ENCODE results near the gene NFATC1. TPM values are rescaled to one million over a fixed set of nuclear protein-coding genes. Genes with fewer than 3 reads are reported as not detected.

The NFATC1 gene
- total RNA-seq, 1 donor from 2014 or later = 103 TPM

DNA sequence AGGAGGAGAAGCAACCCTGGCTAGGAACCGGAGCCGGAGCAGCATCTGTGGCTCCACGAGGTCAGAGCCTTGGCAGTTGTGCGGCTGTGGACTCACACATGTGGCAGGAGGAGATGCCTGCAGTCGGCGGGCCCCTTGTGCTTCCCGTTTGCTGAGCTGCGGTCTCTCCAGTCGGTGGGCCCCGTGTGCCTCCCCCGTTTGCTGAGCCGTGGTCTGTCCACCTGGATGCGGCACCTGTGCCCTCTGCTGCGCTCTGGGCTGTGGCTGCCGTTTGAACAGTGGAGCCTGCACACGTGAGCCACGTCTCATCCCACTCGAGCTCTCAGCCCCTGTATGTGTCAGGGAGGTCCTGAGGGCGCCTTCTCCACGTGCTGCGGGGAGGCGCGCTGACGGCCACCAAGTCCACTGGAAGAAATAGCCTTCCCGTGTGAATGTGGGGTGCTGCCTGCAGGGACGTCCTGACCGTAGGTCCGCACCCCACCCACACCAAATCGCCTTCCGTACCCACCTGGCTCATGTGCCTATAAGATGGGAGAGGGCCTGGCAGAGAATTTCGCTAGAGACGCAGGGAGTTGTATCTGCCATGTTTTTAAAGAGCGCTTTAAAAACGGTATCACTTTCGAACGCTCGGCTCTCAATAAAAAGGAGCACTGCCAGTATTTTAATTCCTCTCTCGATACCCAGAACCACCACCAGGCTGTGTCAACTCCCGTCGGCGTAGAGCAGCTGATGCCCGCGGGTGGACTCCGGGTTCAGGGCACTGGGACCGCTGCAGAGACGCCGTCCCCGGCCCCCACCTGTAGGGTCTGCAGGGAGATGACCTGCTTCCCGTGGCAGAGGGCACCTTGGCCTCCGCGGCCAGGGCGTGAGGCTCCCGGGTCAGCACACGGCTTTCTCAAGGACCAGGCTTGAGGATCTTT, 117.0 kb downstream of the NFATC1 start:
- DNase-seq (ENCODE audit: low spot score) = no peak
- no peak overlapping the region for H3K27ac Mint-ChIP-seq
- H3K27me3 Mint-ChIP-seq (ENCODE audit: insufficient read depth) = no peaks in the 10 kb centered on the region
- H3K4me1 Mint-ChIP-seq (ENCODE audit: low read depth) = peaks cover 33% of the 10 kb centered on the region
- no peak overlapping the region for H3K4me3 Mint-ChIP-seq
- intact Hi-C loops (cut with micrococcal nuclease) = no loop called here
- H3K36me3 Mint-ChIP-seq (ENCODE audit: low read depth) = peaks cover 29% of the 10 kb centered on the region
- H3K9me3 Mint-ChIP-seq = no peaks in the 10 kb centered on the region

DNA sequence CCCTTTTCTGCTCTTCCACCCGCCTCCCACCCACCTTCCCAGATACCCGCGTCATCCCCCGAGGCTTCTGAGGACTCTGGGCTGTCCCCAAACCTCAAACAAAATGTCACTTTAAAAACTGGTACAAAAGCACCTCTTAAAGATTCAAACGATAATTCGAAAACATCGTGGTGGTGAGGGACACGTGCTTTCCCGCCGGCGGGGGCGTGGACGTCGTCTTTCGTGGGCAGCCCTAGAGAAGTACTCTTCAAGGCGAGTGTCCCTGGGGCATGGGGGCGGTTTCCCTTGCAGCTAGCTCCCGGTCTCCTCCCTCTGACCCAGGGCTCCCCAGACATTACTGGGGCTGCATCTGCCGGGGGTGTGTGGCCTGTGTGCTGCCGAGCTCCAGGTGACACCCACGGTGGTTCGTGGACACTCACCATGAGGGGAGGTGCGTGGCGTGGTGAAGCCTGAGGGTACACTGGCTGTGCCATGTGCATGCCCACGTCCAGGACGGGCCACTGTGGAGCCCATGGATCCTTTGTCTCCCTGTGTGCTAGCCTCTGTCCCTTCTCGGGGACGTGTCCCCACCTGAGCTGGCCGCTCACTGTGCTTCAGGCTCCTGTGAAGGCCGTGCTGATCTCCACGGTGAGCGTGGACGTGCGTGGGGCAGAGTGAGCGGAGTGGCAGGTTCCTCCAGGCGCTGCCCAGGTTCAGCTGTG, 117.8 kb downstream of the NFATC1 start:
- Mint-ChIP-seq H3K27me3 (ENCODE audit: insufficient read depth) (no peaks in the 10 kb centered on the region), H3K27ac (no peak overlapping the region), H3K9me3 (no peaks in the 10 kb centered on the region), H3K4me1 (ENCODE audit: low read depth) (peaks cover 31% of the 10 kb centered on the region), H3K4me3 (no peak overlapping the region), H3K36me3 (ENCODE audit: low read depth) (peaks cover 25% of the 10 kb centered on the region)
- intact Hi-C loops (cut with micrococcal nuclease) = no loop called here
- DNase-seq (ENCODE audit: low spot score) = no peak

DNA sequence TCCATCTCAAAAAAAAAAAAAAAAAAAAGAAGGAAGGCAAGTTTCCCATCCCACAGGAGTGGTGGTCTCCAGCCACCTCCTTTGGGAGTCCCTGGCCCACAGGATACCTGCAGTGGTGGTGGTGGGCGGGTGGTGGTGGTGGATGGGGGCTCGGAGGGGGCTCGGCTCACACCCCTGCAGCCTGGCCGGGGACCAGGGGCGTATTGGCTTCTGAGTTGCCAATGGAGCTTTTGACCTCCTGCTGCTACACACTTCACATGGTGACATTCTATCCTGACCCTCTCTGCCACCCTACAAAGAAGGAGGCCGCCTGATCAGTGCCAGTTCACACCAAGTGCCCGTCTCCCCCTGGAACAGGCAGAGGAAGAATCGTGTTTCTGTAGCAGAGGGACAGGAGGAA, 119.6 kb downstream of the NFATC1 start:
- Mint-ChIP-seq H3K4me1 (ENCODE audit: low read depth) (peaks cover 38% of the 10 kb centered on the region), H3K27me3 (ENCODE audit: insufficient read depth) (peaks cover 2% of the 10 kb centered on the region), H3K9me3 (no peaks in the 10 kb centered on the region), H3K4me3 (no peak overlapping the region), H3K27ac (peak overlapping the region; percentile 73), H3K36me3 (ENCODE audit: low read depth) (peaks cover 18% of the 10 kb centered on the region)
- intact Hi-C loops (cut with micrococcal nuclease) = no loop called here
- no peak for DNase-seq (ENCODE audit: low spot score)

DNA sequence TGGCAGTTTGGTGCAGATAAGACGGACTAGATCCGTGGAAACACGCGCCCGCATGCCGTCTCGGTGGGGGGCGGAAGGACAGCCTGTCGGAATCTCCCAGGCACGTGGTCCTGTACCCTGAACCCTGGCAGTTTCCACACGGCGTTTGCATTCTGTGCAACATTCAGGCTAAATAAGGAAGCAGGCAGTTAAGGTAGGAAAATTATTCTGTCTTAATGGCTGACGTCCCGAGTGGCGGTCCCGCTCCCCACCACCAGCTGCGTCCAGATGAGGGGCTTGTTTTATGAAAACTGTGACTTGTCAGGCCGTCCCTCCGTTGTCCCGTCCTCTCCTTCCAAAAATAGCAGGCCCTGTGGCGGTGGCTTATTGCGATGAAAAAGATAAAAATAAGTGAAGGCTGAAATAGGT, 120.2 kb downstream of the NFATC1 start:
- H3K4me3 Mint-ChIP-seq = peak overlapping the region; percentile 70
- intact Hi-C loops (cut with micrococcal nuclease) = loop anchor here (1.0 to 2.0 kb wide), 2 partner anchors 8 to 13 kb away; no protein-coding TSS in a partner anchor
- H3K27me3 Mint-ChIP-seq (ENCODE audit: insufficient read depth) = peaks cover 2% of the 10 kb centered on the region
- peaks cover 18% of the 10 kb centered on the region for H3K36me3 Mint-ChIP-seq (ENCODE audit: low read depth)
- peak overlapping the region; percentile 89 for H3K27ac Mint-ChIP-seq
- no peaks in the 10 kb centered on the region for H3K9me3 Mint-ChIP-seq
- H3K4me1 Mint-ChIP-seq (ENCODE audit: low read depth) = peaks cover 44% of the 10 kb centered on the region
- DNase-seq (ENCODE audit: low spot score) = no peak

DNA sequence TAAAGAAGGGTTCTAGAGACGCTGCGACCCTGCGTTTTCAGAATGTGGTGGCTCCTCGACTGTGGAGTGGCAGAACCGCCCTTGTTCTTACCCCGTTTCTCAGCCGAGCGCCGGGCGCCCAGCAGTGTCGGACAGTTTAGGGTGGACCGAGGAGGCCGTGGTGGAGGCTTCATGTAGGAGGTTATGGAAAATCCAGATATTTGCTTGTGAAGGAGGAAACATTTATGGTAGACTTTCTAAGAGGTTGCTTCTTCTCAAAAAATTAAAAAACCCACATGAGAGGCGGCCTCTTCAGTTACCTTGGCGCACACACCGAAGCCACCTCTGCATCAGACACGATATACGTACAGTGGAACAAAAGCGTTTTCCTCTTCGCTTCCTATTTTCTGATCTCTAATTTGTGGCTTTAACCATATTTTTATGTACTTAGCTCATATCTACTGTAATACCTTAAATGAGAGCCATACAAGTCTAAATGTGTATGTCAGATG, 120.8 kb downstream of the NFATC1 start:
- Mint-ChIP-seq H3K27ac (peak overlapping the region; percentile 89), H3K27me3 (ENCODE audit: insufficient read depth) (peaks cover 2% of the 10 kb centered on the region), H3K4me3 (peak overlapping the region; percentile 70), H3K36me3 (ENCODE audit: low read depth) (peaks cover 18% of the 10 kb centered on the region), H3K4me1 (ENCODE audit: low read depth) (peaks cover 48% of the 10 kb centered on the region), H3K9me3 (no peaks in the 10 kb centered on the region)
- intact Hi-C loops (cut with micrococcal nuclease) = loop anchor here (1.0 to 2.0 kb wide), 2 partner anchors 8 to 14 kb away; no protein-coding TSS in a partner anchor
- no peak for DNase-seq (ENCODE audit: low spot score)

DNA sequence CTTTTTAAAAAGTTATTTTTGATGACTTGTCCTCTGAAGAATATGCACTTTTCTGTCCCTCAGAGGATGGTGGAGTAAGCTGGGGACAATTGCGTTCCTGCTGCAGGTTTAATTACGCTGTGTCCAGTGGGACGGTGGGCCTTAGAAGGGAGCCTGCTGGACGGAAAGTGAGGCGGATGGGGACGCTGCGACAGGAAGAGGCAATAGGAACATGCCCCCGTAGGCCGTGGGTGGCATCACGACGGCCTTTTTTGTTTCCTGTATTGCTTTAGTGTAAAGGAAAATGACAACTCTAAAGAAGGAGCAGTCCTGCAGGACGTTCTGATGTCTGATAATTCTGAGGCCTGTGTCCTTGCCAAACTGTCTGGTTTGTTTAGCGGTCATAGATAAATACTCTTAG, 121.6 kb downstream of the NFATC1 start:
- Mint-ChIP-seq H3K27me3 (ENCODE audit: insufficient read depth) (peaks cover 2% of the 10 kb centered on the region), H3K36me3 (ENCODE audit: low read depth) (peaks cover 18% of the 10 kb centered on the region), H3K9me3 (no peaks in the 10 kb centered on the region), H3K27ac (peak overlapping the region; percentile 89), H3K4me1 (ENCODE audit: low read depth) (peaks cover 57% of the 10 kb centered on the region), H3K4me3 (peak overlapping the region; percentile 70)
- DNase-seq (ENCODE audit: low spot score) = no peak
- intact Hi-C loops (cut with micrococcal nuclease) = loop anchor here (1.0 to 2.0 kb wide), 2 partner anchors 10 to 15 kb away; no protein-coding TSS in a partner anchor

DNA sequence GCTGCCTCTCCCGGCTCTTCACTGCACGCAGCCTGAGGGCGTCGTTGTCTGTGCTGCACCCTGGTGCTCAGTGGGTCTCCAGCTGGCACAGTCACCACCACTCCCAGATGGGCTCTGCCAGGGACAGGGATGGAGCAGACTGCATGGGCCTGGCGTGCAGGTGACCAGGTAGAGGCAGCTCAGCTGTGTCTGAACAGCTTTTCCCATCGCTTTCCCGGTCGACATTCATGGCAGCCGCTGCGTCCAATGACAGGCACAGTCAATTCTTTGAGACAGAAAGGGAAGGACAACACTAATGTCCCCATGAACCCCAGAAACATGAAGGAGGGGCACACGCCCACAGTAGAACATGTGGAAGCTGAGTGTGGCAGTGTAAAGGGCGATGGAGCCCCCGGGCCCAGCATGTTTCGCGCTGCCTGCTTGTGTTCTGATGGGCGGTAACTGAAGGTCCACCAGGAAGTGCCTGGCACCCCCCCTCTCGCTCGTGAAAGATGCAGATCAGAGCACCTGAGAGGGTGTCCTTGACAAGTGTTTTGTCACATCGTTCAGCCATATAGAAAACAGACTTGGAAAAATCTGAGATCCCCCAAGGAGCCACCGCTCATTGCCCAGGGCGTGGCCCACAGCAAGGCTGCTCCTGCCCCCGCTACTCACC, 122.4 kb downstream of the NFATC1 start:
- intact Hi-C loops (cut with micrococcal nuclease) = no loop called here
- peaks cover 18% of the 10 kb centered on the region for H3K36me3 Mint-ChIP-seq (ENCODE audit: low read depth)
- DNase-seq (ENCODE audit: low spot score) = no peak

DNA sequence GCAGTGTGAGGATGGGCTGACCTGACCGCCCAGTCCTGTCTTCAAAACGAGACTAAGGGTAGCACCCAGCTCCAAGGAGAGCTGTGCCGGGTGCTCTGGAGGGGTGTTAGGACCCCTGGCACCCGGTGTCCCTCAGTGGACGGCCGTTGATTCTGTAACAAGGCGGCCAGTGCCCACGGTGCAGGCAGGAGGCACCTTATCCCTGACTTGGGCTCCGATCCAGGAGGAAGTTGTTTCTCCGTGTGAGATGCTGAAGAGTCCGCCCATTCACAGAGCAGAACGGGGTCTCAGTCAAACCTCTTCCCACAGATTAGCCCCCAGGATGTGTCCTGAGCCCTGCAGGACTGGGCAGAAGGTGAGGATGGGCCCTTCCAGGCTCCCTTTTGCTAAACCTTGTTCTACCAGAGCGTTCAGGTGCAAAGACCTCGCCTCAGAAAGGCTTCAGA, 123.0 kb downstream of the NFATC1 start:
- Mint-ChIP-seq H3K4me3 (no peak overlapping the region), H3K4me1 (ENCODE audit: low read depth) (peaks cover 71% of the 10 kb centered on the region), H3K27ac (peak overlapping the region; percentile 78), H3K27me3 (ENCODE audit: insufficient read depth) (peaks cover 2% of the 10 kb centered on the region), H3K9me3 (no peaks in the 10 kb centered on the region), H3K36me3 (ENCODE audit: low read depth) (peaks cover 14% of the 10 kb centered on the region)
- DNase-seq (ENCODE audit: low spot score) = no peak
- intact Hi-C loops (cut with micrococcal nuclease) = no loop called here

More for the DNA sequence above, 122.4 kb downstream of the NFATC1 start:
- Mint-ChIP-seq H3K27me3 (ENCODE audit: insufficient read depth) (peaks cover 2% of the 10 kb centered on the region), H3K9me3 (no peaks in the 10 kb centered on the region), H3K4me3 (peak overlapping the region; percentile 46), H3K27ac (peak overlapping the region; percentile 78), H3K4me1 (ENCODE audit: low read depth) (peaks cover 65% of the 10 kb centered on the region)

DNA sequence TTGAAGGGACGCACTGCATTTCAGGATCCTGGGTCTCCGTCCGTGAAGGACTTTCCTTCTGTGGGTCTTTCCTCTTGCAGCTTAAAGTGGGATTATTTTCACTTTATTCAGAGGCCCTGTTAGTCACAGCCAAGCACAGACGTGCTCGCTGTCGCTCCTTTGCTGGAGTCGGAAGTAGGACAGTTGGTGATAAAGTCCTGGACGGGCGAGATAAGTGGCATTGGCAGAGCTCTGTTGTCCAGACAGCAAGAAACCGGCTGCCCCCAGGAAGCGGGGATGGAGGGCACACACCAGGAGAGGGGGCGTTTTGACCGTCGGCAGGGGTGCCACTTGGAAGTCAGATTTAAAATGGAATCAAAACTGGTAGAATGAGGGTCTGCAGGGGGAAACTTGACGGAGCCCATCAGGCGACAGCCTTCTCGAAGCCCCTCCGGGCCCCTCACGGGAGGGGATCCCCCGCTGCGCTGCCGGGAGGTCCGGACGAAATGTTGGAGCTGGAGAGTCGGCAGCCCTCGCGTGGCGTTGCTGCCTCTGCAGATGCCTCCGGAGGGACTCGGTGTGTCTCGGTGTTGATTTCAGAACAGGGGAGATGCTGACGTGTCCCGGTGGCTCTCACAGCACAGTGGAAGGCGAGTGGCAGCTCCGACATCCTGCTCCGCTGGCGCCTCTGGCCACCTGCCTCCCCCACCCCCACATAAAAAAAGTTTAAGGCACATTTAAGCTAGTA, 124.2 kb downstream of the NFATC1 start:
- Mint-ChIP-seq H3K36me3 (ENCODE audit: low read depth) (peaks cover 12% of the 10 kb centered on the region), H3K4me1 (ENCODE audit: low read depth) (peaks cover 83% of the 10 kb centered on the region), H3K27me3 (ENCODE audit: insufficient read depth) (peaks cover 2% of the 10 kb centered on the region), H3K4me3 (peak overlapping the region; percentile 65), H3K9me3 (no peaks in the 10 kb centered on the region), H3K27ac (peak overlapping the region; percentile 98)
- intact Hi-C loops (cut with micrococcal nuclease) = loop anchor here (5.0 kb wide), 1 partner anchor 453 kb away; the partner anchor contains the start of gene ATP9B
- DNase-seq (ENCODE audit: low spot score) = no peak

DNA sequence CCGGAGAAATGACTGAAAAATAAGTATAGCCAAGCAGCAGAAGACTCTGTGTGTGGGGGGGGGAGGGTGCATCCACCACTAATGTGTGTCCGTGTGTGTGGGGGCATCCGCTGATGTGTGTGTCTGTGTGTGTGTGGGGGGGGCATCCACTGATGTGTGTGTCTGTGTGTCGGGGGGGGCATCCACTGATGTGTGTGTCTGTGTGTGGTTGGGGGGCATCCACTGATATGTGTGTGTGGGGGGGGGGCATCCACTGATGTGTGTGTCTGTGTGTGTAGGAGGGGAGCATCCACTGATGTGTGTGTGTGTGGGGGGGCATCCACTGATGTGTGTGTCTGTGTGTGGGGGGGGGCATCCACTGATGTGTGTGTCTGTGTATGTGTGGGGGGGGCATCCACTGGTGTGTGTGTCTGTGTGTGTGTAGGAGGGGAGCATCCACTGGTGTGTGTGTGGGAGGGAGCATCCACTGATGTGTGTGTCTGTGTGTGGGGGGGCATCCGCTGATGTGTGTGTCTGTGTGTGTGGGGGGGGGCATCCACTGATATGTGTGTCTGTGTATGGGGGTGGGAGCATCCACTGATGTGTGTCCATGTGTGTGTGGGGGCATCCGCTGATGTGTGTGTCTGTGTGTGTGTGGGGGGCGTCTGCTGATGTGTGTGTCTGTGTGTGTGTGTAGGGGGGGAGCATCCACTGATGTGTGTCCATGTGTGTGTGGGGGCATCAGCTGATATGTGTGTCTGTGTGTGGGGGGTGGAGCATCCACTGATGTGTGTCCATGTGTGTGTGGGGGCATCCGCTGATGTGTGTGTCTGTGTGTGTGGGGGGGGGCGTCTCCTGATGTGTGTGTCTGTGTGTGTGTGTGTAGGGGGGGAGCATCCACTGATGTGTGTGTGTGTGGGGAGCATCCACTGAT, 125.0 kb downstream of the NFATC1 start:
- DNase-seq (ENCODE audit: low spot score) = no peak
- Mint-ChIP-seq H3K36me3 (ENCODE audit: low read depth) (peaks cover 12% of the 10 kb centered on the region), H3K4me3 (peak overlapping the region; percentile 65), H3K9me3 (no peaks in the 10 kb centered on the region), H3K27me3 (ENCODE audit: insufficient read depth) (peaks cover 2% of the 10 kb centered on the region), H3K27ac (peak overlapping the region; percentile 98), H3K4me1 (ENCODE audit: low read depth) (peaks cover 87% of the 10 kb centered on the region)
- intact Hi-C loops (cut with micrococcal nuclease) = loop anchor here (5.0 kb wide), 1 partner anchor 453 kb away; the partner anchor contains the start of gene ATP9B

All from activated T-helper 1 cell treated with anti-CD3 and anti-CD28 coated beads, Interleukin-12 subunit alpha, Interleukin-12 subunit beta, Interleukin-2, Interleukin-4 antibody, amounts not matched to agents 30 ng/mL and 10 ng/mL and 1 ng/mL, durations not matched to agents 14 hours and 24 hours and 36 hours (primary cell).